ENCODE results near the gene ANAPC7. TPM values are rescaled to one million over a fixed set of nuclear protein-coding genes. Genes with fewer than 3 reads are reported as not detected.
"Not testable (repeated sequence)": the region's sequence is repeated elsewhere in the genome, so short reads cannot be mapped to it uniquely, and the experiment has no call there.

Gene ANAPC7
- total RNA-seq (56.6 TPM), polyA plus RNA-seq (39.4 TPM)

- Histone ChIP-seq H3K27ac (ENCODE audit: low read depth) (peak within 1 kb of the TSS; percentile 76), H3K4me3 (ENCODE audit: low read depth, low read length) (peak within 1 kb of the TSS; percentile 91), H3K4me1 (ENCODE audit: insufficient read depth) (no peaks in the 10 kb centered on the region), H3K36me3 (ENCODE audit: insufficient read depth) (no peaks in the 10 kb centered on the region)
- DNase-seq (ENCODE audit: extremely low spot score) = peak; percentile 80
- WGBS = under 1% methylated on average over 62 of the region's 62 CpGs
These were observed at the start of gene ANAPC7 for GRCh38 chr12:110403146-110403975. ANAPC7 (minus strand) TSS chr12:110403708; CDS start chr12:110403627, 81 bp downstream.

GRCh38 chr12:110451263-110451662, 47.8 kb upstream of the ANAPC7 start:
- WGBS = 69% methylated on average over 1 of the region's 1 CpG
- Histone ChIP-seq H3K4me1 (ENCODE audit: insufficient read depth) (no peaks in the 10 kb centered on the region), H3K27ac (ENCODE audit: low read depth) (no peak overlapping the region), H3K4me3 (ENCODE audit: low read depth, low read length) (no peak overlapping the region), H3K36me3 (ENCODE audit: insufficient read depth) (no peaks in the 10 kb centered on the region)
- DNase-seq (ENCODE audit: extremely low spot score) = no peak

GRCh38 chr12:110449799-110450497, 46.4 kb upstream of the ANAPC7 start, which contains the start of gene ARPC3:
ARPC3 (minus strand) TSS chr12:110450337; CDS start chr12:110450260, 77 bp downstream.
- DNase-seq (ENCODE audit: extremely low spot score) = peak; percentile 91
- no peaks in the 10 kb centered on the region for H3K4me1 ChIP-seq (ENCODE audit: insufficient read depth)
- under 1% methylated on average over 51 of the region's 51 CpGs for WGBS
- H3K36me3 ChIP-seq (ENCODE audit: insufficient read depth) = no peaks in the 10 kb centered on the region
- peak within 1 kb of the TSS; percentile 97 for H3K4me3 ChIP-seq (ENCODE audit: low read depth, low read length)
- peak within 1 kb of the TSS; percentile 91 for H3K27ac ChIP-seq (ENCODE audit: low read depth)

GRCh38 chr12:110444455-110444854, 40.9 kb upstream of the ANAPC7 start:
- no peaks in the 10 kb centered on the region for H3K4me1 ChIP-seq (ENCODE audit: insufficient read depth)
- H3K4me3 ChIP-seq (ENCODE audit: low read depth, low read length) = no peak overlapping the region
- 96% methylated on average over 3 of the region's 3 CpGs for WGBS
- H3K27ac ChIP-seq (ENCODE audit: low read depth) = no peak overlapping the region
- DNase-seq (ENCODE audit: extremely low spot score) = no peak
- peaks cover 4% of the 10 kb centered on the region for H3K36me3 ChIP-seq (ENCODE audit: insufficient read depth)

GRCh38 chr12:110436231-110436630, 32.7 kb upstream of the ANAPC7 start:
- WGBS = 55% methylated on average over 2 of the region's 2 CpGs
- H3K27ac ChIP-seq (ENCODE audit: low read depth) = no peak overlapping the region
- H3K4me1 ChIP-seq (ENCODE audit: insufficient read depth) = no peaks in the 10 kb centered on the region

GRCh38 chr12:110431957-110432587, 28.6 kb upstream of the ANAPC7 start:
- 83% methylated on average over 12 of the region's 12 CpGs for WGBS
- Histone ChIP-seq H3K4me3 (ENCODE audit: low read depth, low read length) (no peak overlapping the region), H3K36me3 (ENCODE audit: insufficient read depth) (no peaks in the 10 kb centered on the region), H3K4me1 (ENCODE audit: insufficient read depth) (no peaks in the 10 kb centered on the region), H3K27ac (ENCODE audit: low read depth) (no peak overlapping the region)
- no peak for DNase-seq (ENCODE audit: extremely low spot score)

More at GRCh38 chr12:110436231-110436630, 32.7 kb upstream of the ANAPC7 start:
- Histone ChIP-seq H3K36me3 (ENCODE audit: insufficient read depth) (peaks cover 2% of the 10 kb centered on the region), H3K4me3 (ENCODE audit: low read depth, low read length) (no peak overlapping the region)
- DNase-seq (ENCODE audit: extremely low spot score) = no peak

- H3K36me3 ChIP-seq (ENCODE audit: insufficient read depth); H3K4me3 ChIP-seq (ENCODE audit: low read depth, low read length); H3K27ac ChIP-seq (ENCODE audit: low read depth); H3K4me1 ChIP-seq (ENCODE audit: insufficient read depth); DNase-seq (ENCODE audit: extremely low spot score): not testable (repeated sequence)
- 93% methylated on average over 15 of the region's 15 CpGs for WGBS
These were observed 26.2 kb upstream of the ANAPC7 start for GRCh38 chr12:110429676-110430075.

- DNase-seq (ENCODE audit: extremely low spot score) = no peak
- Histone ChIP-seq H3K4me1 (ENCODE audit: insufficient read depth) (no peaks in the 10 kb centered on the region), H3K27ac (ENCODE audit: low read depth) (no peak overlapping the region), H3K36me3 (ENCODE audit: insufficient read depth) (no peaks in the 10 kb centered on the region), H3K4me3 (ENCODE audit: low read depth, low read length) (no peak overlapping the region)
- WGBS = 30% methylated on average over 3 of the region's 3 CpGs
These were observed 22.9 kb upstream of the ANAPC7 start for GRCh38 chr12:110426406-110426805.

- H3K27ac ChIP-seq (ENCODE audit: low read depth) = no peak overlapping the region
- H3K4me1 ChIP-seq (ENCODE audit: insufficient read depth) = no peaks in the 10 kb centered on the region
- no peak for DNase-seq (ENCODE audit: extremely low spot score)
- no peak overlapping the region for H3K4me3 ChIP-seq (ENCODE audit: low read depth, low read length)
- WGBS = 86% methylated on average over 3 of the region's 3 CpGs
- no peaks in the 10 kb centered on the region for H3K36me3 ChIP-seq (ENCODE audit: insufficient read depth)
These were observed 20.7 kb upstream of the ANAPC7 start for GRCh38 chr12:110424237-110424636.

- Histone ChIP-seq H3K27ac (ENCODE audit: low read depth) (no peak overlapping the region), H3K4me3 (ENCODE audit: low read depth, low read length) (no peak overlapping the region), H3K4me1 (ENCODE audit: insufficient read depth) (no peaks in the 10 kb centered on the region), H3K36me3 (ENCODE audit: insufficient read depth) (no peaks in the 10 kb centered on the region)
- 81% methylated on average over 4 of the region's 4 CpGs for WGBS
- DNase-seq (ENCODE audit: extremely low spot score) = no peak
These were observed 18.2 kb upstream of the ANAPC7 start for GRCh38 chr12:110421701-110422100.

- 54% methylated on average over 3 of the region's 3 CpGs for WGBS
- DNase-seq (ENCODE audit: extremely low spot score) = no peak
- Histone ChIP-seq H3K4me3 (ENCODE audit: low read depth, low read length) (no peak overlapping the region), H3K4me1 (ENCODE audit: insufficient read depth) (no peaks in the 10 kb centered on the region), H3K36me3 (ENCODE audit: insufficient read depth) (no peaks in the 10 kb centered on the region), H3K27ac (ENCODE audit: low read depth) (no peak overlapping the region)
These were observed 17.7 kb upstream of the ANAPC7 start for GRCh38 chr12:110421159-110421661.

GRCh38 chr12:110420644-110421043, 17.1 kb upstream of the ANAPC7 start:
- H3K4me1 ChIP-seq (ENCODE audit: insufficient read depth); DNase-seq (ENCODE audit: extremely low spot score); H3K27ac ChIP-seq (ENCODE audit: low read depth); H3K36me3 ChIP-seq (ENCODE audit: insufficient read depth); H3K4me3 ChIP-seq (ENCODE audit: low read depth, low read length): not testable (repeated sequence)
- 96% methylated on average over 1 of the region's 1 CpG for WGBS

- WGBS = 82% methylated on average over 3 of the region's 3 CpGs
- H3K27ac ChIP-seq (ENCODE audit: low read depth); H3K4me3 ChIP-seq (ENCODE audit: low read depth, low read length); H3K36me3 ChIP-seq (ENCODE audit: insufficient read depth); H3K4me1 ChIP-seq (ENCODE audit: insufficient read depth); DNase-seq (ENCODE audit: extremely low spot score): not testable (repeated sequence)
These were observed 13.6 kb upstream of the ANAPC7 start for GRCh38 chr12:110417113-110417512.
